ENCODE measurements around the gene CD247. TPM values are rescaled to one million over a fixed set of nuclear protein-coding genes. Genes with fewer than 3 reads are reported as not detected.

Gene CD247
- total and polyA plus RNA-seq, 2 of the 4 experiments (the other 2 are of a cell fraction): not detected

- H4K20me1 ChIP-seq (ENCODE audit: insufficient read depth, low read length): no peaks in the 10 kb centered on the region
- H3K79me1 ChIP-seq (ENCODE audit: low read depth in 1 of 2, low read length in 2 of 2): no peaks in the 10 kb centered on the region
- no peaks in the 10 kb centered on the region for H3K9me1 ChIP-seq (ENCODE audit: insufficient read depth, low read length)
- H3K9me3 ChIP-seq (ENCODE audit: control insufficient read depth, insufficient read depth, low read length): no peaks in the 10 kb centered on the region
- peaks cover 22% of the 10 kb centered on the region for H3K27me3 ChIP-seq (ENCODE audit: control insufficient read depth, insufficient read depth, low read length)
- no peak overlapping the region for H3K14ac ChIP-seq (replicated peaks; ENCODE audit: low read depth, low read length)
- H3K23ac ChIP-seq (ENCODE audit: low read depth, low read length): no peak overlapping the region
- no TSS peak for BruUV-seq (replicated peaks)
- H3K18ac ChIP-seq (ENCODE audit: low read depth, low read length): no peak overlapping the region
- H3K9ac ChIP-seq (ENCODE audit: low read depth, low read length): no peak overlapping the region
- peak overlapping the region; percentile 39 for H2AFZ ChIP-seq (replicated peaks; ENCODE audit: low read length, poor library complexity)
- ATAC-seq (ENCODE audit: low read depth) (peak; percentile 38), DNase-seq (no peak)
- intact Hi-C loops (cut with micrococcal nuclease) (loop anchor here (1.0 to 10.0 kb wide), 5 partner anchors 90 to 628 kb away; no protein-coding TSS in a partner anchor), dilution Hi-C loops (cut with HindIII; ENCODE audit: low sequenced_read_pairs, unreplicated experiment) (no loop called here), in situ Hi-C loops (cut with MboI; ENCODE audit: low sequenced_read_pairs) (loop anchor here (10.0 kb wide), 2 partner anchors 268 to 468 kb away; no protein-coding TSS in a partner anchor)
- no peak overlapping the region for H4K91ac ChIP-seq (ENCODE audit: insufficient read depth, low read depth, low read length)
- POLR2A ChIA-PET (ENCODE audit: unreplicated experiment): no interaction called here
- H3K4me1 ChIP-seq (ENCODE audit: control insufficient read depth, insufficient read depth, low read length): no peaks in the 10 kb centered on the region
- H2BK5ac ChIP-seq (ENCODE audit: low read depth, low read length, poor library complexity, severe bottlenecking): no peak overlapping the region
- H3K4me3 ChIP-seq (ENCODE audit: insufficient read depth, low read depth, low read length): no peak overlapping the region
- H4K8ac ChIP-seq (ENCODE audit: low read depth in 2 of 2, low read length in 2 of 2): no peak overlapping the region
- no peak overlapping the region for H2BK15ac ChIP-seq (ENCODE audit: low read depth, low read length)
- no peak overlapping the region for H3K4ac ChIP-seq (ENCODE audit: low read depth, low read length)
- no peaks in the 10 kb centered on the region for H3K36me3 ChIP-seq (ENCODE audit: control insufficient read depth, insufficient read depth, low read length)
- H2BK120ac ChIP-seq (ENCODE audit: low read depth, low read length): no peak overlapping the region
- CTCF ChIA-PET: interaction anchor here (0.6 to 2.2 kb wide), 5 partner anchors 25 to 727 kb away, joined by 3 to 5 read pairs (median 3); no protein-coding TSS in a partner anchor
- TF ChIP-seq RCOR1 (IDR thresholded peaks at IDR 0.05; ENCODE audit: insufficient replicate concordance, low read length): no peak
- no peak for TF ChIP-seq MAZ (IDR thresholded peaks at IDR 0.05; ENCODE audit: borderline replicate concordance, low read depth, low read length)
- TF ChIP-seq MAFK (IDR thresholded peaks at IDR 0.05; ENCODE audit: low read depth, low read length): no peak
- no peak for TF ChIP-seq BHLHE40 (IDR thresholded peaks at IDR 0.05; ENCODE audit: low read depth, low read length)
- TF ChIP-seq POLR2A (IDR thresholded peaks at IDR 0.05; ENCODE audit: low read depth, low read length): no peak
- no peak for TF ChIP-seq NFE2L2 (IDR thresholded peaks at IDR 0.05; ENCODE audit: low read depth, low read length)
- no peak for TF ChIP-seq SMC3 (IDR thresholded peaks at IDR 0.05; ENCODE audit: low read depth, low read length)
- TF ChIP-seq ELK1 (IDR thresholded peaks at IDR 0.05; ENCODE audit: borderline replicate concordance, low read depth, low read length): no peak
- TF ChIP-seq CEBPB (IDR thresholded peaks at IDR 0.05; ENCODE audit: low read depth, low read length): no peak
- no peak for TF ChIP-seq RAD21 (IDR thresholded peaks at IDR 0.05; ENCODE audit: low read length)
- no peak for TF ChIP-seq MXI1 (IDR thresholded peaks at IDR 0.05; ENCODE audit: borderline replicate concordance, low read depth, low read length)
- no peak for TF ChIP-seq CTCF (conservative IDR thresholded peaks at IDR 0.05; ENCODE audit: low read depth, low read length)
- TF ChIP-seq RFX5 (IDR thresholded peaks at IDR 0.05; ENCODE audit: low read depth, low read length): no peak
- TF ChIP-seq CHD1 (IDR thresholded peaks at IDR 0.05; ENCODE audit: low read depth, low read length): no peak
- no peak overlapping the region for H2BK20ac ChIP-seq (ENCODE audit: low read depth, low read length)
- H3K56ac ChIP-seq (ENCODE audit: extremely low read depth, insufficient read depth, low read length): no peak overlapping the region
- H2AK5ac ChIP-seq (ENCODE audit: low read depth, low read length): no peak overlapping the region
- 40% methylated on average over 1 of the region's 6 CpGs; no CpG with 5 or more reads in 1 of the 2 experiments for WGBS, 2 experiments (ENCODE audit: extremely low coverage in 2 of 2, insufficient read length in 1 of 2)
- H3K4me2 ChIP-seq (ENCODE audit: low read depth, low read length): no peak overlapping the region
- H3K27ac ChIP-seq (ENCODE audit: insufficient read depth, low read length): no peak overlapping the region
- H4K5ac ChIP-seq (ENCODE audit: low read depth, low read length): no peak overlapping the region
- H2AK9ac ChIP-seq (replicated peaks; ENCODE audit: low read depth, low read length, poor library complexity): no peak overlapping the region
Observed at GRCh38 chr1:167532964-167533824, 14.9 kb upstream of the CD247 start.
